K562 (cell line): ENCODE data around the gene SERPINE2. TPM values are rescaled to one million over a fixed set of nuclear protein-coding genes. Genes with fewer than 3 reads are reported as not detected.

Source experiments
- GATA2 ChIP-seq: sonication (generic); formaldehyde crosslinking; IDR thresholded peaks from 2 replicates; pipeline ENCODE4 v1.4.0; 2020; ENCODE audit warnings: mild to moderate bottlenecking, missing genetic modification reagents
- NCOR1 ChIP-seq: fragments of 450-650 bp; IDR thresholded peaks from 2 replicates; pipeline ENCODE4 v1.6.1; 2016; ENCODE audit warnings: mild to moderate bottlenecking, moderate library complexity
- RBFOX2 ChIP-seq: fragments of 200-400 bp; formaldehyde crosslinking; IDR thresholded peaks from 2 replicates; pipeline ENCODE4 v1.6.1; 2017; ENCODE audit warnings: low read depth, mild to moderate bottlenecking, low read length, moderate library complexity
- SETDB1 ChIP-seq: IDR thresholded peaks from one replicate; pipeline ENCODE4 v1.6.1; 2012; ENCODE audit warnings: low read length, control low read depth, inconsistent platforms
- TOE1 ChIP-seq, 2 experiments: fragments of 450-650 bp in 1 of 2; sonication (generic) in 1 of 2; formaldehyde crosslinking in 1 of 2; IDR thresholded peaks; 2 replicates each; pipeline versions ENCODE4 v1.7.1 to v1.8.0; 2016 to 2022; ENCODE audit warnings: borderline replicate concordance in 2 of 2, mild to moderate bottlenecking in 2 of 2, antibody characterized with exemption in 1 of 2, inconsistent platforms in 1 of 2, low read depth in 1 of 2, missing genetic modification reagents in 1 of 2, moderate library complexity in 1 of 2
- TSHZ1 ChIP-seq: fragments of 250-450 bp; sonication (Bioruptor Pico); IDR thresholded peaks from 2 replicates; pipeline ENCODE4 v1.4.0; 2020; ENCODE audit warnings: mild to moderate bottlenecking, moderate library complexity
- ZBTB12 ChIP-seq: fragments of 250-450 bp; sonication (Bioruptor Pico); IDR thresholded peaks from 2 replicates; pipeline ENCODE4 v1.4.0; 2020
- ZFP36 ChIP-seq: fragments of 150-350 bp; IDR thresholded peaks from 2 replicates; pipeline ENCODE4 v1.6.1; 2018; ENCODE audit warnings: low read length, low read depth; ENCODE audit not compliant: partially characterized antibody
- ZKSCAN3 ChIP-seq: fragments of 250-450 bp; sonication (Bioruptor Pico); IDR thresholded peaks from 2 replicates; pipeline ENCODE4 v1.4.0; 2020
- polyA plus RNA-seq, 8 experiments: library from polyadenylated mRNA; depleted of rRNA in 4 of 8; stranded (reverse) in 5 of 8; unstranded in 3 of 8; fragments of >200 nt; fragmentation: Nextera tagmentation in 2 of 8; fragmentation: Illumina TruSeq in 1 of 8; extraction: Ambion mirVana in 2 of 8; extraction: Trizol in 1 of 8; gene quantifications; 2 replicates each; pipeline versions ENCODE4 v1.2.1 to v1.2.3, GENCODE V29; 2011 to 2014; ENCODE audit warnings: inconsistent platforms in 1 of 8, missing spikeins in 1 of 8
- total RNA-seq, 7 experiments: library from RNA; depleted of rRNA in 6 of 7; stranded (reverse); fragments of >200 nt in 6 of 7; fragmentation: Illumina TruSeq in 2 of 7; extraction: Trizol in 2 of 7; gene quantifications; 2 replicates each; pipeline versions ENCODE4 v1.2.1 to v1.2.3, GENCODE V29; 2011 to 2021; ENCODE audit warnings: low replicate concordance in 1 of 7
- TF ChIP-seq, protein P1 (sequence below), 2 experiments: fragments of 450-650 bp in 1 of 2; sonication (generic) in 1 of 2; formaldehyde crosslinking in 1 of 2; IDR thresholded peaks; 2 replicates each; pipeline versions ENCODE4 v1.7.1 to v1.9.0; 2016 to 2022; ENCODE audit warnings: inconsistent platforms in 1 of 2, mild to moderate bottlenecking in 1 of 2, missing genetic modification reagents in 1 of 2
- TF ChIP-seq, protein P2 (sequence below): fragments of 450-650 bp; IDR thresholded peaks from 2 replicates; pipeline ENCODE4 v1.6.1; 2016; ENCODE audit warnings: low read depth, mild to moderate bottlenecking, moderate library complexity

The SERPINE2 gene
- total and polyA plus RNA-seq, 9 of the 15 experiments (the other 6 are each of a cell fraction or from before 2014, with no cell fraction given): 0.03 to 0.16 (median 0.13) TPM; not detected in 6

GRCh38 chr2:223957092-223957851 lies 81.8 kb downstream of the SERPINE2 start, which contains the start of gene MRPL44 (continued):
- TF ChIP-seq, protein P1, sequence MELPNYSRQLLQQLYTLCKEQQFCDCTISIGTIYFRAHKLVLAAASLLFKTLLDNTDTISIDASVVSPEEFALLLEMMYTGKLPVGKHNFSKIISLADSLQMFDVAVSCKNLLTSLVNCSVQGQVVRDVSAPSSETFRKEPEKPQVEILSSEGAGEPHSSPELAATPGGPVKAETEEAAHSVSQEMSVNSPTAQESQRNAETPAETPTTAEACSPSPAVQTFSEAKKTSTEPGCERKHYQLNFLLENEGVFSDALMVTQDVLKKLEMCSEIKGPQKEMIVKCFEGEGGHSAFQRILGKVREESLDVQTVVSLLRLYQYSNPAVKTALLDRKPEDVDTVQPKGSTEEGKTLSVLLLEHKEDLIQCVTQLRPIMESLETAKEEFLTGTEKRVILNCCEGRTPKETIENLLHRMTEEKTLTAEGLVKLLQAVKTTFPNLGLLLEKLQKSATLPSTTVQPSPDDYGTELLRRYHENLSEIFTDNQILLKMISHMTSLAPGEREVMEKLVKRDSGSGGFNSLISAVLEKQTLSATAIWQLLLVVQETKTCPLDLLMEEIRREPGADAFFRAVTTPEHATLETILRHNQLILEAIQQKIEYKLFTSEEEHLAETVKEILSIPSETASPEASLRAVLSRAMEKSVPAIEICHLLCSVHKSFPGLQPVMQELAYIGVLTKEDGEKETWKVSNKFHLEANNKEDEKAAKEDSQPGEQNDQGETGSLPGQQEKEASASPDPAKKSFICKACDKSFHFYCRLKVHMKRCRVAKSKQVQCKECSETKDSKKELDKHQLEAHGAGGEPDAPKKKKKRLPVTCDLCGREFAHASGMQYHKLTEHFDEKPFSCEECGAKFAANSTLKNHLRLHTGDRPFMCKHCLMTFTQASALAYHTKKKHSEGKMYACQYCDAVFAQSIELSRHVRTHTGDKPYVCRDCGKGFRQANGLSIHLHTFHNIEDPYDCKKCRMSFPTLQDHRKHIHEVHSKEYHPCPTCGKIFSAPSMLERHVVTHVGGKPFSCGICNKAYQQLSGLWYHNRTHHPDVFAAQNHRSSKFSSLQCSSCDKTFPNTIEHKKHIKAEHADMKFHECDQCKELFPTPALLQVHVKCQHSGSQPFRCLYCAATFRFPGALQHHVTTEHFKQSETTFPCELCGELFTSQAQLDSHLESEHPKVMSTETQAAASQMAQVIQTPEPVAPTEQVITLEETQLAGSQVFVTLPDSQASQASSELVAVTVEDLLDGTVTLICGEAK (IDR thresholded peaks at IDR 0.05): peak; percentile 98
- TF ChIP-seq, protein P1 (CRISPR knock-in tag; IDR thresholded peaks at IDR 0.05): no peak
- TF ChIP-seq SETDB1: no peak
- TF ChIP-seq GATA2 (CRISPR knock-in tag): no peak
- TF ChIP-seq, protein P2, sequence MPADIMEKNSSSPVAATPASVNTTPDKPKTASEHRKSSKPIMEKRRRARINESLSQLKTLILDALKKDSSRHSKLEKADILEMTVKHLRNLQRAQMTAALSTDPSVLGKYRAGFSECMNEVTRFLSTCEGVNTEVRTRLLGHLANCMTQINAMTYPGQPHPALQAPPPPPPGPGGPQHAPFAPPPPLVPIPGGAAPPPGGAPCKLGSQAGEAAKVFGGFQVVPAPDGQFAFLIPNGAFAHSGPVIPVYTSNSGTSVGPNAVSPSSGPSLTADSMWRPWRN: no peak
- TF ChIP-seq RBFOX2: peak; percentile 94
- TF ChIP-seq ZFP36: peak; percentile 25
- TF ChIP-seq ZKSCAN3 (CRISPR knock-in tag): no peak
- peak; percentile 30; the same call in 1 of the 2 replicates for TF ChIP-seq NCOR1
- TF ChIP-seq ZBTB12 (CRISPR knock-in tag): no peak
- TF ChIP-seq TOE1 (IDR thresholded peaks at IDR 0.05; ENCODE audit: borderline replicate concordance): peak; percentile 80; the same call in 1 of the 2 replicates
- TF ChIP-seq TOE1 (CRISPR knock-in tag; IDR thresholded peaks at IDR 0.05; ENCODE audit: borderline replicate concordance, low read depth): no peak
- TF ChIP-seq TSHZ1 (CRISPR knock-in tag): no peak
